ENCODE data around the gene ITGB5. TPM values are rescaled to one million over a fixed set of nuclear protein-coding genes. Genes with fewer than 3 reads are reported as not detected.

The ITGB5 gene
- total and polyA plus RNA-seq, 4 donors, result 21.0 to 126 (median 43.7) TPM

DNA sequence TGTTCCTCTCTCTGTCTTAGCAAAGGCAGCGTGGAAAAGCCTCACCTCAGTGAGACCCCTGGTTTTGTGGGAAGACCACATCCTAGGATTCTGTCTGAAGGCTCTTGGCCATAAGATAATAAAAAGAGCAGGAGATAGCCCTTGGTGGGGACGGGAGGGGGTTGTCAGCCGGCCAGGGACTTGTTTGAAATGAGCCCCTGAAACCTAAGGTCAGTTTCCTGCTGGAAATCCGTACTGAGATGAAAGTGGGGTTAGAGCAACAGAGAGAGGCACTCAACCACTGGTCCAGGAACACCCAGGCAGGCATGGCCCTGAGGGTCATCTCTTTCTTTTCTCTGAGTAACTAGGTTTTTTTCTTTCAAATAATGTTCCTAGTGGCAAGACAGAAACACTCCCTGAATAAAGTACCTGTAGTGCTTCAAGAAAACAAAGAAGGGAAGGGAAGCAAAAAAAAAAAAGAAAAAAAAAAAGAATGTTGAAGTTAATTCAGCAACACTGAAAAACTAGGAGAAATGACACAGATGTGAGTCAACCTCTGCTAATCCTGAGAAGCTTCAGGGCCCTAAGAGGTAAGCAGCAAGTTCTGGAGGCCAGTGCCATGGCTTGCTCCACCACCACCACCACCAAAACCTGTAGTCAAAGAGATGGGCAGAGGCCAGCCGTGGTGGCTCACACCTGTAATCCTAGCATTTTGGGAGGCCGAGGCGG is 3.2 kb downstream of the ITGB5 start:
- Histone ChIP-seq H3K9ac (ENCODE audit: insufficient read depth in 1 of 2, low read length in 2 of 2) (no peak overlapping the region), H3K9me3 (ENCODE audit: control insufficient read depth in 4 of 4, insufficient read depth in 3 of 4, low read length in 3 of 4) (no peaks in the 10 kb centered on the region), H3K4me3 (no peak overlapping the region), H3K36me3 (ENCODE audit: control insufficient read depth in 4 of 4, insufficient read depth in 4 of 4, low read length in 4 of 4) (peaks cover 0 to 3% (median 0%) of the 10 kb centered on the region in 4 donors), H3K27me3 (ENCODE audit: control insufficient read depth in 3 of 3, insufficient read depth in 3 of 3, low read length in 2 of 3) (no peaks in the 10 kb centered on the region), H3K4me1 (ENCODE audit: control insufficient read depth in 5 of 5, insufficient read depth in 5 of 5, low read length in 5 of 5) (peaks cover 0 to 27% (median 4%) of the 10 kb centered on the region in 5 donors), H3K27ac (ENCODE audit: low read depth in 1 of 2, low read length in 1 of 2) (no peak overlapping the region)
- ATAC-seq (ENCODE audit: insufficient read depth, low FRiP score), result no peak
- DNase-seq, result no peak
- TF ChIP-seq CTCF (IDR thresholded peaks at IDR 0.05; ENCODE audit: control extremely low read depth, extremely low read depth), result no peak
- WGBS, 2 donors, result 68 to 87% methylated on average over 6 to 7 of the region's 7 CpGs

- 83 to 85% methylated on average over 13 of the region's 13 CpGs for WGBS, 2 donors
- ATAC-seq (ENCODE audit: insufficient read depth, low FRiP score) (no peak), DNase-seq (no peak)
- Histone ChIP-seq H3K9ac (ENCODE audit: insufficient read depth in 1 of 2, low read length in 2 of 2) (no peak overlapping the region), H3K27me3 (ENCODE audit: control insufficient read depth in 3 of 3, insufficient read depth in 3 of 3, low read length in 2 of 3) (no peaks in the 10 kb centered on the region), H3K9me3 (ENCODE audit: control insufficient read depth in 4 of 4, insufficient read depth in 3 of 4, low read length in 3 of 4) (no peaks in the 10 kb centered on the region), H3K36me3 (ENCODE audit: control insufficient read depth in 4 of 4, insufficient read depth in 4 of 4, low read length in 4 of 4) (peaks cover 0 to 3% (median 0%) of the 10 kb centered on the region in 4 donors), H3K27ac (ENCODE audit: low read depth in 1 of 2, low read length in 1 of 2) (no peak overlapping the region), H3K4me3 (no peak overlapping the region), H3K4me1 (ENCODE audit: control insufficient read depth in 5 of 5, insufficient read depth in 5 of 5, low read length in 5 of 5) (peaks cover 0 to 30% (median 8%) of the 10 kb centered on the region in 5 donors)
- no peak for TF ChIP-seq CTCF (IDR thresholded peaks at IDR 0.05; ENCODE audit: control extremely low read depth, extremely low read depth)
Observed at GRCh38 chr3:124882816-124883747, 4.1 kb downstream of the ITGB5 start.

GRCh38 chr3:124881976-124882697 is 5.0 kb downstream of the ITGB5 start:
- no peaks in the 10 kb centered on the region for H3K27me3 ChIP-seq (ENCODE audit: control insufficient read depth in 3 of 3, insufficient read depth in 3 of 3, low read length in 2 of 3)
- peaks cover 0 to 3% (median 0%) of the 10 kb centered on the region in 4 donors for H3K36me3 ChIP-seq (ENCODE audit: control insufficient read depth in 4 of 4, insufficient read depth in 4 of 4, low read length in 4 of 4)
- H3K27ac ChIP-seq (ENCODE audit: low read depth in 1 of 2, low read length in 1 of 2), result no peak overlapping the region
- 93% methylated on average over 11 of the region's 11 CpGs for WGBS, 2 donors
- DNase-seq (no peak), ATAC-seq (ENCODE audit: insufficient read depth, low FRiP score) (no peak)
- H3K4me1 ChIP-seq (ENCODE audit: control insufficient read depth in 5 of 5, insufficient read depth in 5 of 5, low read length in 5 of 5), result peaks cover 0 to 35% (median 9%) of the 10 kb centered on the region in 5 donors
- no peak overlapping the region for H3K4me3 ChIP-seq
- H3K9me3 ChIP-seq (ENCODE audit: control insufficient read depth in 4 of 4, insufficient read depth in 3 of 4, low read length in 3 of 4), result no peaks in the 10 kb centered on the region
- no peak for TF ChIP-seq CTCF (IDR thresholded peaks at IDR 0.05; ENCODE audit: control extremely low read depth, extremely low read depth)
- H3K9ac ChIP-seq (ENCODE audit: insufficient read depth in 1 of 2, low read length in 2 of 2), result no peak overlapping the region

Data from lung (tissue), 12 donors.